ENCODE results near the gene RUBCN. TPM values are rescaled to one million over a fixed set of nuclear protein-coding genes. Genes with fewer than 3 reads are reported as not detected.
"Not testable (repeated sequence)": the region's sequence is repeated elsewhere in the genome, so short reads cannot be mapped to it uniquely, and the experiment has no call there.

The RUBCN gene
- total RNA-seq, 1 donor from 2014 or later, result 47.9 TPM

- intact Hi-C loops (cut with DNase I); DNase-seq (ENCODE audit: low spot score); ATAC-seq: not testable (repeated sequence)
Measured at GRCh38 chr3:197637556-197637955, 99.1 kb downstream of the RUBCN start.

- DNase-seq (ENCODE audit: low spot score); intact Hi-C loops (cut with DNase I); ATAC-seq: not testable (repeated sequence)
Measured at GRCh38 chr3:197631989-197632388, 104.7 kb downstream of the RUBCN start.

GRCh38 chr3:197630766-197631165 is 105.9 kb downstream of the RUBCN start:
- DNase-seq (ENCODE audit: low spot score); intact Hi-C loops (cut with DNase I); ATAC-seq: not testable (repeated sequence)

GRCh38 chr3:197629286-197629685 is 107.4 kb downstream of the RUBCN start:
- ATAC-seq; intact Hi-C loops (cut with DNase I); DNase-seq (ENCODE audit: low spot score): not testable (repeated sequence)

GRCh38 chr3:197627772-197628523 is 108.8 kb downstream of the RUBCN start:
- peak; percentile 95 for DNase-seq (ENCODE audit: low spot score)
- ATAC-seq, result peak; percentile 94
- intact Hi-C loops (cut with DNase I), result not testable (repeated sequence)

GRCh38 chr3:197627158-197627771 is 109.4 kb downstream of the RUBCN start:
- peak; percentile 92 for ATAC-seq
- DNase-seq (ENCODE audit: low spot score); intact Hi-C loops (cut with DNase I): not testable (repeated sequence)

GRCh38 chr3:197626404-197627157 is 110.1 kb downstream of the RUBCN start:
- intact Hi-C loops (cut with DNase I); DNase-seq (ENCODE audit: low spot score): not testable (repeated sequence)
- ATAC-seq, result peak; percentile 67

- ATAC-seq; intact Hi-C loops (cut with DNase I); DNase-seq (ENCODE audit: low spot score): not testable (repeated sequence)
Measured at GRCh38 chr3:197621478-197621877, 115.2 kb downstream of the RUBCN start.

Other genes with a start within 250 kb of the RUBCN start
- gene BDH1, start 180.9 kb downstream of the RUBCN start, total RNA-seq, result 9.7 TPM
- 66.8 TPM for gene FYTTD1, start 13.0 kb upstream of the RUBCN start, total RNA-seq
- 89.7 TPM for gene LRCH3, start 54.4 kb upstream of the RUBCN start, total RNA-seq
- gene RPL35A, start 213.3 kb upstream of the RUBCN start, total RNA-seq, result 724 TPM
- gene LMLN, start 223.3 kb upstream of the RUBCN start, total RNA-seq, result 12.2 TPM

Data from sciatic nerve (tissue), 2 donors.